SU-DHL-6 (cell line): ENCODE data around the gene KCNC4.

Experiments
- H2AFZ ChIP-seq: fragments of 200-600 bp; sonication (generic); 2 replicates; pipeline ENCODE4 v1.6.1; 2014; ENCODE audit warnings: low read depth, mild to moderate bottlenecking, moderate library complexity, mixed read lengths, antibody characterized with exemption, low read length; ENCODE audit not compliant: severe bottlenecking
- H3F3A ChIP-seq: fragments of 200-600 bp; shearing (Covaris generic); 2 replicates; pipeline ENCODE4 v1.6.0; 2016; ENCODE audit warnings: antibody characterized with exemption, mild to moderate bottlenecking; ENCODE audit not compliant: insufficient read depth
- H3K27ac ChIP-seq: fragments of 200-600 bp; sonication (generic); 2 replicates; pipeline ENCODE4 v1.5.1; 2016; ENCODE audit warnings: low read depth, mild to moderate bottlenecking, low read length, moderate library complexity, mixed read lengths
- H3K27me3 ChIP-seq: fragments of 200-600 bp; sonication (generic), shearing (Covaris generic); 2 replicates; pipeline ENCODE4 v1.6.0; 2014; ENCODE audit warnings: mild to moderate bottlenecking, low read length
- H3K36me3 ChIP-seq: fragments of 200-600 bp; sonication (generic); 2 replicates; pipeline ENCODE4 v1.6.1; 2014; ENCODE audit warnings: mild to moderate bottlenecking, low read length, mixed read lengths
- H3K4me2 ChIP-seq: fragments of 300-600, 200-600 bp; shearing (Covaris generic), sonication (generic); 2 replicates; pipeline ENCODE4 v1.6.0; 2014; ENCODE audit warnings: low read length, low read depth, mild to moderate bottlenecking; ENCODE audit not compliant: poor library complexity, severe bottlenecking
- H3K4me3 ChIP-seq: fragments of 200-600 bp; sonication (generic); 2 replicates; pipeline ENCODE4 v1.5.1; 2014; ENCODE audit warnings: antibody characterized with exemption, low read length, mild to moderate bottlenecking, mixed read lengths; ENCODE audit not compliant: insufficient read depth, poor library complexity, severe bottlenecking
- H3K79me2 ChIP-seq: fragments of 200-600 bp; sonication (generic); 2 replicates; pipeline ENCODE4 v1.6.1; 2014; ENCODE audit warnings: mild to moderate bottlenecking, low read length, moderate library complexity; ENCODE audit not compliant: insufficient read depth
- H3K9ac ChIP-seq: fragments of 200-600 bp; sonication (generic); 2 replicates; pipeline ENCODE4 v1.7.0; 2014; ENCODE audit warnings: mild to moderate bottlenecking, low read length
- H3K9me2 ChIP-seq: fragments of 200-600 bp; sonication (generic); replicated peaks from 2 replicates; pipeline ENCODE4 v1.6.1; 2014; ENCODE audit warnings: low read length; ENCODE audit not compliant: insufficient read depth
- H3K9me3 ChIP-seq: fragments of 200-600 bp; sonication (generic); 2 replicates; pipeline ENCODE4 v1.6.1; 2014; ENCODE audit warnings: low read length, mixed read lengths; ENCODE audit not compliant: insufficient read depth
- H4K20me1 ChIP-seq: fragments of 200-600 bp; sonication (generic); 2 replicates; pipeline ENCODE4 v1.6.1; 2014; ENCODE audit warnings: low read depth, mild to moderate bottlenecking, antibody characterized with exemption, low read length, moderate library complexity, mixed read lengths
- EZH2phosphoT487 ChIP-seq: fragments of 200-600 bp; sonication (generic), shearing (Covaris generic); conservative IDR thresholded peaks from 2 replicates; pipeline ENCODE4 v1.6.1; 2018; ENCODE audit warnings: mild to moderate bottlenecking, antibody characterized with exemption, low read length, moderate library complexity, mixed read lengths
- TF ChIP-seq, protein P1 (sequence below): fragments of 200-600 bp; sonication (generic); IDR thresholded peaks from one replicate; pipeline ENCODE4 v1.5.1; 2017; ENCODE audit warnings: antibody characterized with exemption, mild to moderate bottlenecking, low read length, moderate library complexity; ENCODE audit not compliant: insufficient read depth, poor library complexity, severe bottlenecking

The KCNC4 gene

DNA sequence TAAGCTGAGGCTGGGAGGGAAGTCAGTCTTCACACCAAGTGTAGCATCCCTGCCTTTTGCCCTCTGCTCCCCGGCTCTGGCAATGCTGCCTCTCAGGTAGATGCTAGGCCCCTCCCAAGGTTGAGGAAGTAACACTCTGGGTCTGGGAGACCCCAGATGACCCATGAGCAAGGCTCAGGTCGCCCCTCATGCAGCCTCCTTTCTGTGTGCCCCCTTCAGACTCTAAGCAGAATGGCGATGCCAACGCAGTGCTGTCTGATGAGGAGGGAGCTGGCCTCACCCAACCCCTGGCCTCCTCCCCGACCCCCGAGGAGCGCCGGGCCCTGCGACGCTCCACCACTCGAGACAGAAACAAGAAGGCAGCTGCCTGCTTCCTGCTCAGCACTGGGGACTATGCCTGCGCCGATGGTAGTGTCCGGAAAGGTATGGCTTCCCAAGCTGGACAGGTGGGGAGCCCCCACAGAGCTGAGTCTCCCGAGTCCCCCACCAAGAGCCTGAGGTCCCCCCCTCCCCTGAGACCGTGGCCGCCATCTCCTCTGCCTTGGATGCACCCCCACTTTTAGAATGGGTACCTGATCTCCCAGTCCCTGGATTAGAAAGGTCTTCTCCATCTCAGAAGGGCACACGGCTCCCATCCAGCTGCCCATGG, 15.8 kb downstream of the KCNC4 start:
- Histone ChIP-seq H4K20me1 (no peaks in the 10 kb centered on the region), H3K9me3 (no peaks in the 10 kb centered on the region), H3K4me3 (no peak overlapping the region), H3K27ac (no peak overlapping the region), H3K9ac (no peak overlapping the region), H3K4me2 (no peak overlapping the region), H3K9me2 (no peaks in the 10 kb centered on the region), H3F3A (no peaks in the 10 kb centered on the region), H3K27me3 (no peaks in the 10 kb centered on the region), H2AFZ (no peak overlapping the region), H3K36me3 (no peaks in the 10 kb centered on the region), H3K79me2 (no peaks in the 10 kb centered on the region)
- TF ChIP-seq, protein P1, sequence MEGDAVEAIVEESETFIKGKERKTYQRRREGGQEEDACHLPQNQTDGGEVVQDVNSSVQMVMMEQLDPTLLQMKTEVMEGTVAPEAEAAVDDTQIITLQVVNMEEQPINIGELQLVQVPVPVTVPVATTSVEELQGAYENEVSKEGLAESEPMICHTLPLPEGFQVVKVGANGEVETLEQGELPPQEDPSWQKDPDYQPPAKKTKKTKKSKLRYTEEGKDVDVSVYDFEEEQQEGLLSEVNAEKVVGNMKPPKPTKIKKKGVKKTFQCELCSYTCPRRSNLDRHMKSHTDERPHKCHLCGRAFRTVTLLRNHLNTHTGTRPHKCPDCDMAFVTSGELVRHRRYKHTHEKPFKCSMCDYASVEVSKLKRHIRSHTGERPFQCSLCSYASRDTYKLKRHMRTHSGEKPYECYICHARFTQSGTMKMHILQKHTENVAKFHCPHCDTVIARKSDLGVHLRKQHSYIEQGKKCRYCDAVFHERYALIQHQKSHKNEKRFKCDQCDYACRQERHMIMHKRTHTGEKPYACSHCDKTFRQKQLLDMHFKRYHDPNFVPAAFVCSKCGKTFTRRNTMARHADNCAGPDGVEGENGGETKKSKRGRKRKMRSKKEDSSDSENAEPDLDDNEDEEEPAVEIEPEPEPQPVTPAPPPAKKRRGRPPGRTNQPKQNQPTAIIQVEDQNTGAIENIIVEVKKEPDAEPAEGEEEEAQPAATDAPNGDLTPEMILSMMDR = no peak
- TF ChIP-seq EZH2phosphoT487 = no peak

DNA sequence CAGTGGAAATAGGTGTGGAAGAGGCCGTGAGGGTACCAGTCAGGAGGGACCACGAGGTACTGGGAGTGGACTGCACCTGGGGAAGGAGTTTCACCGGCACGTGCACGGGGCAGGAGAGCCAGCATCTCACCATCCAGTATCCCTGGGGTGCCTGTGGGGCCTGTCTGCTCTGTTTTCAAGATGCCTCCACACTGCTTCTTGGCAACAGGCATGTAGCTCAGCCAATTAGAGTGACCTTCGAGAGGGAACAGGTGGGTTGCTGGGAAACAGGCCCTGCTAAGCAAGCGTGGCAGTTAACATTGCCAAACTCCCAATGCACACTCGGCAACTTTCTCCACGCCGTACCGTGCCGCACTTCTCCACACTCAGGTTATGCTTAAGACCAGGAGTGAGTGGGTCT, 17.7 kb downstream of the KCNC4 start:
- no peak overlapping the region for H3K4me2 ChIP-seq
- H3K9ac ChIP-seq = no peak overlapping the region
- H2AFZ ChIP-seq = no peak overlapping the region
- no peaks in the 10 kb centered on the region for H4K20me1 ChIP-seq
- no peak overlapping the region for H3K27ac ChIP-seq
- H3K79me2 ChIP-seq = no peaks in the 10 kb centered on the region
- no peak for TF ChIP-seq EZH2phosphoT487
- TF ChIP-seq, protein P1 = no peak
- no peaks in the 10 kb centered on the region for H3K27me3 ChIP-seq
- no peak overlapping the region for H3K4me3 ChIP-seq
- H3F3A ChIP-seq = no peaks in the 10 kb centered on the region
- no peaks in the 10 kb centered on the region for H3K9me2 ChIP-seq
- H3K9me3 ChIP-seq = no peaks in the 10 kb centered on the region
- H3K36me3 ChIP-seq = no peaks in the 10 kb centered on the region

DNA sequence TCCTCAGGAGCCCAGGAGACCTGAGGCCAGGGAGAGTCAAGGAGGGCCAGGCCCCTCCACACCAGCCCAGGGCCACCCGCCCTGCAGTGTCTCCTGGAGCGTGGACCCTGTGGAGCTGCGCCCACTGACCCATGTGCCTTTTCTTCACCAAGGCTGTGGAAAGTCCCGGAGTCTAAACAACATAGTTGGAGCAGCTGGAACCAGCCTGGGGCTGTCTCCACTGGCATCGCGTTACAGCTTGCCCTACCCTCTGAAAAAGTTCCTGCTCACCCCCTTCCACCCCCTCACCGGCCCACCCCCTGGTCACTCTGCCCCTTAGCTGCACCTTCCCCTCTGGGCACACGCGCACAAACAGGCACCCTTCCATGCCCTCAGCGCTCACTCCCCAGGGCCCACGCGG, 18.3 kb downstream of the KCNC4 start:
- Histone ChIP-seq H2AFZ (no peak overlapping the region), H4K20me1 (no peaks in the 10 kb centered on the region), H3K9me2 (no peaks in the 10 kb centered on the region), H3K4me2 (no peak overlapping the region), H3K9ac (no peak overlapping the region), H3K36me3 (no peaks in the 10 kb centered on the region), H3K27ac (no peak overlapping the region), H3F3A (no peaks in the 10 kb centered on the region), H3K27me3 (no peaks in the 10 kb centered on the region), H3K4me3 (no peak overlapping the region), H3K9me3 (no peaks in the 10 kb centered on the region), H3K79me2 (no peaks in the 10 kb centered on the region)
- no peak for TF ChIP-seq EZH2phosphoT487
- TF ChIP-seq, protein P1 = no peak
